CMK (cell line): ENCODE data around the gene CAPN9.
"Not testable (repeated sequence)": the region's sequence is repeated elsewhere in the genome, so short reads cannot be mapped to it uniquely, and the experiment has no call there.

Experiments
- DNase-seq: peaks from one replicate; pipeline ENCODE4 v3.0.0-alpha.2; 2010; ENCODE audit warnings: low read depth

The CAPN9 gene

GRCh38 chr1:230823931-230824381, 76.8 kb downstream of the CAPN9 start:
- DNase-seq, result no peak

DNA sequence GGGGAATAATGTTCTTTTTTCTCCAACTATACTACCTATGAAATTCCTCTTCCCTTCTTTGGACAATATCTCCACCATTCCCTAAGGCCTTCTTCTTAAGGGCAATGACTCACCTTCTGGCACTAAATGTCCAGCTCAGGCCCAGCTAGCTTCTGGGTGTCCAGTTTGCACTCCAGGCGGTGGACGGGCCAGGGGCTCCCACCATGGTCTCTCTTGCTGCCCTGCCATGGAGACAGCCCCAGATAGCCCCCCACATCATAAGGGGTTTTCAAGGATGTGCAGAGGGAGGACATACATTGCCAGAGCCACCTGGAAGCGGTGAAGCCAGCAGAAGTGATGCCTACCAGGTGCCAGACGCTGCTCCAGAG, 77.3 kb downstream of the CAPN9 start:
- DNase-seq, result no peak

GRCh38 chr1:230824919-230825721, 77.9 kb downstream of the CAPN9 start:
- DNase-seq, result no peak

DNA sequence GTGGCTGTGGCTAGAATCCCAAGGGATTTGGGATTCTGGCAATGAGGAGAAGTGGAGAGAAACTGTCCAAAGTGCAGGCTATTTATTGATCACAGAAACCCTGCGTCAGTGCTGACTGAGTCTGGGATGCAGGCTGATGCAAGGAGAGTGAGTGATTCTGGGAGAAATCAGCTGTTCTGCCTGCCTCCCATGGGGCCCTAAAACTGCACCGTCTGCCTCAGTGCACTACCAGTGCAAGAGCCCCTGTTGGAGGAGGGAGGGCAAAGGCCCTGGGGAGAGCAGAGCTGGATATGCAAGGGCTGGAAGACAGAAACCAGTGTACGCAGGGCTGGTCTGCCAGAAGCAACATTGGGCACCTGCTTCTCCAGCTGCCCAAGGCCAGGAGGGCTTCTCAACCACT, 78.6 kb downstream of the CAPN9 start:
- DNase-seq, result no peak

DNA sequence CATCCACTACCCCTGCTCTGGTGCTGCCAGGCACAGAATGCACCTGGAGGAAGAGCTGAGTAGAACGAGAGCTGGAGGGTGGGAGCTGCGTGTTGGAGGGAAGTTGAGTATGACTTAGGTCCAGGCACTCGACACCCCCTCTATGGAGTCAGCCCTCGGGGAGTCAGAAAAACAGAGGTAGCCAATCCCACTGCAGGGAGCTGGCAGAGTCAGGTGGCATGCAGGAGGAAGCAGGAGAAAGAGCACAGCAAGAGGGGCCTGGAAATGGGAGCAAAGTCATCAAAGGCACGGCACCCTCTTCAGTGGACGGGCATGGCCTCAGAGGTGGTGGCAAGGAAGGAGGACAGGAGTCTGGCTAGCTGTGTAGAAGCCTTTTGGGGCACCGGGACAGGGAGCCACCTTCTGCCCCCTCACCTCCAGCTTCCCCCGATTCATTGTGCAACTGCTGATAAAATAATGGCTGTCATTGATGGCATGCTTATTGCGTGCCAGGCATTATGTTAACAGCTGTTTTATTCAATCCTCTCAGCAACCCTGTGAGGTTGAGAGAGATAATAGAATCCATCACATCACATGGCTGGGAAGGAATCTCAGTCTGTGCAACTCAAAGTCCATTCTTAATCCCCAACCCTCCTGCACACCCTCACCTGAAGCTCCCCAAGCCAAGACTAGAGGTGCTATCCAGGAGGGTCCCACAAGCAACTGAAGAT, 79.1 kb downstream of the CAPN9 start:
- no peak for DNase-seq

- DNase-seq, result no peak
Measured at GRCh38 chr1:230827081-230827681, 80.0 kb downstream of the CAPN9 start.

DNA sequence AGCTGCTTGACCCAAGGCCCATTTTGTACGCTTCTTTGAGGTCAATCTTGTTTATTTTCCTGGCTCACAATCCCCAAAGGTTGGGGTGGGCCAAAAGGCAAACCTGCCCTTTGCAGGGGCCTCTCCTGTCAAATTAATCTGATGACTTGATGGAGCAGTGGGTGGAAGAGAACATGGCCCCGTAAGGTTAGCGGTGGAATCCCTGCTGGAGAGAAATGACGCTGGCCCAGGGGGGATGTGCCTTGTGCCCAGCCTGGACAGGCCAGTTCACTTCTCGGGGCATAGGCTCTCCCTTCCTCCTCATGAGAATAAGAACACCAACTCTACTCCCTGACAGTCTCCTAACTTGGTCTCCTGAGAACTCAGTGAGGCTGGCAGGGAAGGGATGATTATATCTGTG, 80.6 kb downstream of the CAPN9 start:
- no peak for DNase-seq

DNA sequence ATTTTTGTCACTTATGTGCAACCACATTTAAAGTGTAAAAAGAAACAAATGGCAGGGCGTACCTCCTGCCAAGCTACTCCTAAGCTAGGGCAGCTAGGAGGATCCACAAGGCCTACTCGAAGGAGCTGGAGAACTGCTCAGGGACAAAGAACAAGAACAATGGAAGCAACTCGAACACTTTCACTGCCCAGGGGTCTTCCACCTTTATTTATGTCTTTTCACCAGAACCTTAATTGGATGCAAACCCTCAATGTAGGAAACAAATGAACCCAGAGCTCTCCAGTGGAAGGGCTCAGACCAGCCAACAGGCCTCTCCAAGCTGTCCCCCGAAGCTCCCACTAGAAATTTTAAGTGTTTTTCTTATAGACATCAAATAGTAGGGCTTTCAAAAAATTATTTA, 81.2 kb downstream of the CAPN9 start:
- no peak for DNase-seq

DNA sequence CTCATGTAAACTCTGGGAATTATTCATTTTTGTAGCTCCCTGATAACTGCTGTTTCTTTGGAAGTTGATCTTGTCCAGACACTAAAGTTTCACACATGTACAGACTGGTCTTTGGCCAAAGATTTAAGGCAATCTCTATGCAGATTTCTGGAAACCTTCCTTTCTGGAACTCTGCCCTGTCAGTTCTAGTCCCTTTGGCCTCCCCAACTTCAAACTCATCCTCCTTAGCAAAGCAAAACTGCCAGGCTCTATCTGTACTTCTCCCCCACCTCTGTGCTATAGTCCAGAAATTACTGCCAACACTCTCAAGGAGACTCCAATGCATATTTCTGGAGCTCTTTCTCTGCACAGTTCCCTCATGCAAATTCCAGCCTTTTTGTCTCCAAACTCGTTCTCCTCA, 84.6 kb downstream of the CAPN9 start:
- DNase-seq, result no peak

DNA sequence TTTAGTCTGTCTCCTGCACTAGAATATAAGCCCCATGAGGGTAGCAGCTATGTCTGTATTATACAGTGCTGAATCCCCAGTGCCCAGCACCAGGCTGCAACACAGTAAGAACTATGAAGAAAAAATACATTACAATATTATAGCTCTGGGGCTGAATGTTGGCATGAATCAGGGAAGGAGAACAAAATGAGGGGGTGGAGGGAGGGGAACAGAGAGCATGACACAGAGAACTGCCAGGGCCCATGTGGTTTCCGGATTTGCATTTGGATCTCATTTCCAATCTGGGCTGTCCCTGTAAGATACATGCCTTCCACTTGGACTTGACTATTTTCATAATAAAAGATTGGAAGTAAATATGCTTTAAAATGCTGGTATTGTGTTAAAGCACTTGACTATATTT, 85.3 kb downstream of the CAPN9 start:
- DNase-seq, result peak; percentile 4

DNA sequence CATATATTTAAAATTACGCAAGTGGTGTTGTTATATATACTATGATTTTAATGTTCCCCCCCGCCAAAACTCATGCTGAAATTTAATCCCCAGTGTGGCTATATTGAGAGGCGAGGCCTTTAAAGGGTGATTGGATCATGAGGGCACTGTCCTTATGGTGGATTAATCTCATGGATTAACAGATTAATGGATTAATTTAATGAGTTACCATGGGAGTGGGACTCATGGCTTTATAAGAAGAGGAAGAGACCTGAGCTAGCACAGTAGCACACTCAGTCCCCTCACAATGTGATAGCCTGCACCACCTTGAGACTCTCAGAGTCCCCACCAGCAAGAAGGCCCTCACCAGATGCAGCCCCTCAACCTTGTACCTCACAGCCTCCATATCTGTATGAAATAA, 86.3 kb downstream of the CAPN9 start:
- DNase-seq, result no peak

GRCh38 chr1:230834292-230834691, 87.1 kb downstream of the CAPN9 start:
- no peak for DNase-seq

GRCh38 chr1:230836347-230836746, 89.2 kb downstream of the CAPN9 start:
- DNase-seq, result no peak

DNA sequence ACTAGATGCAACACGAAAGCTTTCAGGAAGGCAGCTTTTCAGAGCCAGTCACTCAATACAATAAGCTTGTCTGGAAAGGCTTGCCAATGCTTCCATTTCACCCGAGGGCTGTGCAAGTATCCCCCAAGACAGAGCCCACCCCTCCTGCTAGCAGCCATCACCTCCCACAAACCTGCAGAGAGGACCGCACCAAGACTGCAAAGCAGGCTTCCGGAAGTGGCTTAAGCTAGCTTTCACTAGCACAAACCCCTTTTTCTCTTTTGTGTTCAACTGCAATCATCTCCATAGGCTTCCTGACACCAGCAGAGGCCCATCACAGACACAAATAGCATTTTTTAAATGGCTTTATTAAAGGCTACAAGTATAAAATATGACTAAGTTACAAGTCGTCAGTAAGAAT, 89.6 kb downstream of the CAPN9 start:
- no peak for DNase-seq

- DNase-seq, result no peak
Measured at GRCh38 chr1:230839173-230839572, 92.0 kb downstream of the CAPN9 start.

GRCh38 chr1:230842801-230843200, 95.6 kb downstream of the CAPN9 start:
- DNase-seq, result no peak

DNA sequence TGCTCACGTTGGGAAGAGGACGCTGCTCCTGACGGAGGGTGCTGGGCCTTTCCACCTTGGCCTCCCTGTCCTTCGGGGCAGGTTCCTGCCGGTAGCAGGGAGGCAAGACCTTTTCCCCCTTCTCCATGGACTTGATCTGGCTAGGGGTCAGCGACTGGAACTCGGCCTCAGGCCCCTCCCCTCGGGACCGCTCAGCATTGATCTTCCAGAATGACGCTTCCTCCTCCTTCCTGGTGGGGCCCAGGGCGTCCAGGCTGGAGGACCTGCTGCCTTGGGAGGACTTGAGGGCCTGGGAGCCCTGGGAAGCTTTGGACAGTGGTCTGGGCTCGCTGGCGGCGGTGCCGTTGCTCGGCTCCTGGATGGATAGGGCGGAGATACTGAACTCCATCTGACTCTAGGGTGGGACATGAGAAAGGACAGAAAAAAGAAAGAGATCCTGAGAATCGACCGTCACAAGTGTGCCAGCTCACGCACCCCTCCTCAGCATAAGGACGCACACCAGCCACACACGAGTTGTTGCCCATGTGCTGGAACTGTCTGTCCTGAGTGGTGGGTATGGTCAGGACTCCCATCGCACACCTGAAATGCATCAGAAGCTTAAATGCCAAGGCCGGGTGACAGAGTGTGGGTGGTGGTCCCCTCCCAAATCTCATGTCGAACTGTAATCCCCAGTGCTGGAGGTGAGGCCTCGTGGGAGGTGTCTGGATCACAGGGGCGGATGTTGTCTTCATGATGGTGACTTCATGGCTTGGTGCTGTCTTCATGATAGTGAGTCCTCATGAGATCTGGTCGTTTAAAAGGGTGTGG, 96.5 kb downstream of the CAPN9 start:
- no peak for DNase-seq

GRCh38 chr1:230844561-230844960, 97.4 kb downstream of the CAPN9 start:
- no peak for DNase-seq

GRCh38 chr1:230845184-230845583, 98.0 kb downstream of the CAPN9 start:
- not testable (repeated sequence) for DNase-seq

DNA sequence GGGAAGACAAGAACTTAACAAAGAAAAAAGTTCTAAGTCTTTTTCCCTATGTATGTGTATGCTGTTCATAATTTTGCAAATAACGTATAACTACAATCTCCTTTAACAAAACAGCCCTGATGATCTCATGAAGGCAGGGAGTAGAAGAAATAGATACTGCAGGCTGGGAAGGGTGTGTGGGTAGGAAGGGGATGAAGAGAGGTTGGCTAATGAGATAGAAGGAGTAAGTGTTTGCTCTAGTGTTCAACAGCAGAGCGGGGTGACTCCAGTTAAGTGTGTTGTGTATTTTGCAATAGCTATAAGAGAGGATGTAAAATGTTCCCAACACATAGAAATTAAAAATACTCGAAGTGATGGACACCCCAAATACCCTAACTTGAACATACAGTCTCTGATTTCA, 101.0 kb downstream of the CAPN9 start:
- DNase-seq, result no peak

DNA sequence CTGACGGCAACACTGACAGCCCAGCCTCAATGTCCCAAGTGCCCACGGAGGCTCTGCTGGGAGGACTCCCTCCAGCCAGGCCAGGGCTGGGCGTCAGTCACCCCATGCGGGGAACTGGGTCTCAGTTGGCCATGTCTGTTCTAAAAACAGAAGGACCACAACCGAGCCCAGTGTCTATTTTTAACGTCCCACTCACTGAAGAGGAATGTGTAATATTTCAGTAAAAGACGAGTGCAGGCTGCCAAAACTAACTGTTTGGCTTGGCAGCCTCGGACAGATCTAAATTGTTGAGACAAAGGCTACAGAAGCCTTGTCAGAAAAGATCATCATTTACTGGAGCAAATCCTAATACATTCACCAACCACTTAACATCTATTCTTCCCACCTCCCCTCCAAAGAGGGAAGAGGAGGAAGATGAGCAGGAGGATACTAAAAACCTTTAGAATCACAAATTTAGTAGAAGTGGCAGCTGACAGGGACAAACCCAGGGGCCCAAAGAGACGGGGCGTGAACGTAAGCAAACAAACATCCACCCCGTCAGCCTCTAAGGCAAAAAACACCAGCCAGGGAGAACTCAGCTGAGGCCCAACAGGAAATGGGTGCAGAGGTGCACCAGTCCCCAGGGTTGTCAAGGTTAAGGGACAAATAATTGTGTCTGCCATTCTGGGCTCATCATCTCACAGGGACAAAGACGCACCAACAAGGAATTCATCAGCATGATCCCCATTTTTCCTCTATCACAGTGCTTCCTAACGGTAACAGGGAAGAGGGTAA, 102.5 kb downstream of the CAPN9 start:
- no peak for DNase-seq

- DNase-seq, result no peak
Measured at GRCh38 chr1:230850547-230850946, 103.4 kb downstream of the CAPN9 start.
